OCI-LY3 (cell line): ENCODE results near the gene LGALS16.

Experiments used
- EZH2phosphoT487 ChIP-seq: fragments of 200-600 bp; shearing (Covaris generic); IDR thresholded peaks from 2 replicates; pipeline ENCODE4 v1.6.1; 2018; ENCODE audit warnings: antibody characterized with exemption, mixed run types, low read depth
- TF ChIP-seq, protein P1 (sequence below): fragments of 200-600, 300-600 bp; sonication (generic); IDR thresholded peaks from 2 replicates; pipeline ENCODE4 v1.5.1; 2014; ENCODE audit warnings: antibody characterized with exemption, low read length, low read depth

DNA sequence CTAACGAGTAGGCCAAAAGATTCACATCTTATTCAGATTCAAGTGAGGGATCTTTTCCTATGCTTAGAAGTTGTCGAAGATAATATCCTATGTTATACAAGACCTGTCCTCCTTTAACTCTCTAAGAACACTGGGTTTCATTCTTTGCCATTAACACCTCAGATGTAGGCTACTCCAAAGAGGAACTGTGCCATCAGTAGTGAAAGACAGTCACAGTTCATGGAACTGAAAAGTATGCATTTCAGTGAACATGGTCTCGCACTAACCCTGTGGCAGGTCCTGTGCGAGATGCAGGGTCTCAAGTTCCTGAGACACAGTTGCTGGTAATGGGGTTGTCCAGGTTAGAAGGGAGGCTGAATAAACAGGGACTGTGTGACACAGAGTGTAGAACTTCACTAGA lies 4.1 kb downstream of the LGALS16 start:
- TF ChIP-seq, protein P1, sequence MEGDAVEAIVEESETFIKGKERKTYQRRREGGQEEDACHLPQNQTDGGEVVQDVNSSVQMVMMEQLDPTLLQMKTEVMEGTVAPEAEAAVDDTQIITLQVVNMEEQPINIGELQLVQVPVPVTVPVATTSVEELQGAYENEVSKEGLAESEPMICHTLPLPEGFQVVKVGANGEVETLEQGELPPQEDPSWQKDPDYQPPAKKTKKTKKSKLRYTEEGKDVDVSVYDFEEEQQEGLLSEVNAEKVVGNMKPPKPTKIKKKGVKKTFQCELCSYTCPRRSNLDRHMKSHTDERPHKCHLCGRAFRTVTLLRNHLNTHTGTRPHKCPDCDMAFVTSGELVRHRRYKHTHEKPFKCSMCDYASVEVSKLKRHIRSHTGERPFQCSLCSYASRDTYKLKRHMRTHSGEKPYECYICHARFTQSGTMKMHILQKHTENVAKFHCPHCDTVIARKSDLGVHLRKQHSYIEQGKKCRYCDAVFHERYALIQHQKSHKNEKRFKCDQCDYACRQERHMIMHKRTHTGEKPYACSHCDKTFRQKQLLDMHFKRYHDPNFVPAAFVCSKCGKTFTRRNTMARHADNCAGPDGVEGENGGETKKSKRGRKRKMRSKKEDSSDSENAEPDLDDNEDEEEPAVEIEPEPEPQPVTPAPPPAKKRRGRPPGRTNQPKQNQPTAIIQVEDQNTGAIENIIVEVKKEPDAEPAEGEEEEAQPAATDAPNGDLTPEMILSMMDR = no peak
- TF ChIP-seq EZH2phosphoT487 = no peak
